ENCODE results near the gene TNRC18. TPM values are rescaled to one million over a fixed set of nuclear protein-coding genes. Genes with fewer than 3 reads are reported as not detected.

TNRC18 gene
- total and polyA plus RNA-seq, 7 donors: 5.9 to 27.9 (median 18.5) TPM

GRCh38 chr7:5408777-5409176, 14.9 kb downstream of the TNRC18 start:
- no peak for ATAC-seq
- no peak for TF ChIP-seq CTCF (IDR thresholded peaks at IDR 0.05)
- peaks cover 0 to 19% of the 10 kb centered on the region in 2 donors for H3K36me3 ChIP-seq (ENCODE audit: insufficient read depth in 1 of 2, low read depth in 1 of 2)
- H3K4me3 ChIP-seq: no peak overlapping the region
- WGBS, 3 donors: 88 to 93% (median 90%) methylated on average over 4 of the region's 4 CpGs
- no peaks in the 10 kb centered on the region for H3K27me3 ChIP-seq (ENCODE audit: insufficient read depth in 3 of 3, low read length in 2 of 3)
- no peaks in the 10 kb centered on the region for H3K4me1 ChIP-seq
- H3K9me3 ChIP-seq: no peaks in the 10 kb centered on the region
- no peak overlapping the region for H3K27ac ChIP-seq
- intact Hi-C loops (cut with DNase I): no loop called here
- DNase-seq: no peak

GRCh38 chr7:5406957-5407945, 16.4 kb downstream of the TNRC18 start:
- 80 to 83% (median 81%) methylated on average over 24 of the region's 24 CpGs for WGBS, 3 donors

DNA sequence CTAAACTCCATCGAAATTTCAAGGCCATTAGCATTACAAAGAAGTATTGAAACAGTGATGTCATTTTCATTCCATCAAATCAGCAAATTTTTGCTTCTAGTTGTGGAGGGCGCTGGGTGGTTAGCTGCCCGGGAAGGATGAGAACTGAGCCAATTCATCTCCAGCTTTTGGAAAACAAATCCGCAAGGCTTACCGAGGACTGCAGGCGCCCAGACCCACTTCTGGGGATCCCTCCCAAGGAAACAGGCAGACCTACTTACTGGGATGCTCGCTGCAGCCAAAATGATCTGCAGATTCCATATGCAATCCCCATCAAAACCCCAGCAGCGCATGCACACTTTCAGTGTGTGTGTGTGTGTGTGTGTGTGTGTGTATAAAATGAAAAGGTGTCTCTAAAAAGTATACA, 19.2 kb downstream of the TNRC18 start:
- DNase-seq: no peak
- no peak overlapping the region for H3K27ac ChIP-seq
- H3K9me3 ChIP-seq: no peaks in the 10 kb centered on the region
- H3K36me3 ChIP-seq (ENCODE audit: insufficient read depth in 1 of 2, low read depth in 1 of 2): peaks cover 0 to 29% of the 10 kb centered on the region in 2 donors
- H3K27me3 ChIP-seq (ENCODE audit: insufficient read depth in 3 of 3, low read length in 2 of 3): no peaks in the 10 kb centered on the region
- no peak for TF ChIP-seq CTCF (IDR thresholded peaks at IDR 0.05)
- intact Hi-C loops (cut with DNase I): no loop called here
- ATAC-seq: no peak
- no peak overlapping the region for H3K4me3 ChIP-seq
- WGBS, 3 donors: 66 to 69% (median 67%) methylated on average over 8 of the region's 8 CpGs
- H3K4me1 ChIP-seq: no peaks in the 10 kb centered on the region

More at GRCh38 chr7:5406957-5407945, 16.4 kb downstream of the TNRC18 start:
- Histone ChIP-seq H3K9me3 (no peaks in the 10 kb centered on the region), H3K27ac (no peak overlapping the region), H3K4me3 (no peak overlapping the region), H3K27me3 (ENCODE audit: insufficient read depth in 3 of 3, low read length in 2 of 3) (no peaks in the 10 kb centered on the region), H3K36me3 (ENCODE audit: insufficient read depth in 1 of 2, low read depth in 1 of 2) (peaks cover 0 to 22% of the 10 kb centered on the region in 2 donors), H3K4me1 (no peaks in the 10 kb centered on the region)
- no peak for TF ChIP-seq CTCF (IDR thresholded peaks at IDR 0.05)
- ATAC-seq (no peak), DNase-seq (no peak)
- intact Hi-C loops (cut with DNase I): no loop called here

- intact Hi-C loops (cut with DNase I): no loop called here
- no peak overlapping the region for H3K27ac ChIP-seq
- 91 to 97% (median 93%) methylated on average over 6 of the region's 6 CpGs for WGBS, 3 donors
Observed at GRCh38 chr7:5403442-5403841, 20.2 kb downstream of the TNRC18 start.

More at GRCh38 chr7:5403442-5403841, 20.2 kb downstream of the TNRC18 start:
- H3K27me3 ChIP-seq (ENCODE audit: insufficient read depth in 3 of 3, low read length in 2 of 3): no peaks in the 10 kb centered on the region
- H3K9me3 ChIP-seq: no peaks in the 10 kb centered on the region
- H3K36me3 ChIP-seq (ENCODE audit: insufficient read depth in 1 of 2, low read depth in 1 of 2): peaks cover 0 to 29% of the 10 kb centered on the region in 2 donors
- no peak overlapping the region for H3K4me3 ChIP-seq
- DNase-seq (no peak), ATAC-seq (no peak)
- no peak for TF ChIP-seq CTCF (IDR thresholded peaks at IDR 0.05)
- H3K4me1 ChIP-seq: no peaks in the 10 kb centered on the region

Measured in psoas muscle (tissue), 8 donors.